H1 (cell line): ENCODE data around the gene SHMT2. TPM values are rescaled to one million over a fixed set of nuclear protein-coding genes. Genes with fewer than 3 reads are reported as not detected.

ENCODE experiments used
- CTCF ChIA-PET: fragments of 300-600 bp; sonication (Branson Sonifier 250); formaldehyde crosslinking; loops from one replicate; lab custom pipeline; 2021; ENCODE audit not compliant: partially characterized antibody; lab: Charles Lee
- POLR2A ChIA-PET: fragments of 300-600 bp; sonication (Branson Sonifier 250); formaldehyde crosslinking; loops from one replicate; lab custom pipeline; 2021; ENCODE audit warnings: inconsistent platforms; ENCODE audit not compliant: partially characterized antibody; lab: Charles Lee
- DNase-seq, 2 experiments: peaks; one replicate each; pipeline versions ENCODE4 v3.0.0 to v3.0.0-alpha.2; 2010 to 2022; ENCODE audit warnings: low spot score in 2 of 2, low read depth in 1 of 2, mixed read lengths in 1 of 2
- FAIRE-seq: peaks from 2 replicates; lab custom pipeline; 2011; peaks lifted over from hg19 to GRCh38; lab: Jason Lieb, UNC
- H2AFZ ChIP-seq: 2 replicates; pipeline ENCODE4 v1.8.1; 2012; ENCODE audit warnings: low read length, inconsistent platforms
- H2AK5ac ChIP-seq: 2 replicates; pipeline ENCODE4 v1.6.1; 2013; ENCODE audit warnings: low read depth, low read length
- H2BK120ac ChIP-seq: replicated peaks from 2 replicates; pipeline ENCODE3; 2013; ENCODE audit warnings: low read depth, low read length, inconsistent platforms
- H2BK12ac ChIP-seq: 2 replicates; pipeline ENCODE4 v1.6.1; 2013; ENCODE audit warnings: low read depth, low read length
- H2BK15ac ChIP-seq: 2 replicates; pipeline ENCODE4 v1.6.1; 2013; ENCODE audit warnings: low read length
- H2BK20ac ChIP-seq: 2 replicates; pipeline ENCODE4 v1.6.1; 2013; ENCODE audit warnings: low read length
- H2BK5ac ChIP-seq: 2 replicates; pipeline ENCODE4 v1.6.1; 2013; ENCODE audit warnings: low read depth, low read length
- H3K14ac ChIP-seq: 2 replicates; pipeline ENCODE4 v1.6.1; 2013; ENCODE audit warnings: inconsistent platforms; ENCODE audit not compliant: insufficient read length
- H3K18ac ChIP-seq: 2 replicates; pipeline ENCODE4 v1.6.1; 2013; ENCODE audit warnings: low read length; ENCODE audit errors: extremely low read depth
- H3K23ac ChIP-seq: 2 replicates; pipeline ENCODE4 v1.6.1; 2013; ENCODE audit warnings: inconsistent platforms; ENCODE audit not compliant: insufficient read length
- H3K23me2 ChIP-seq: 2 replicates; pipeline ENCODE4 v1.6.1; 2013; ENCODE audit warnings: low read depth, low read length
- H3K27ac ChIP-seq: 2 replicates; pipeline ENCODE4 v1.6.1; 2011; ENCODE audit warnings: low read depth, low read length, inconsistent platforms
- H3K27me3 ChIP-seq, 4 experiments: replicated peaks in 1 of 4; 1 replicate in 1 of 4; 2 replicates in 3 of 4; pipeline versions ENCODE4 v1.6.1 to v1.8.1; 2011 to 2013; ENCODE audit warnings: low read length in 3 of 4, mild to moderate bottlenecking in 3 of 4, inconsistent platforms in 2 of 4, mixed read lengths in 2 of 4, moderate library complexity in 1 of 4; ENCODE audit not compliant: control insufficient read depth in 3 of 4, insufficient read depth in 3 of 4; ENCODE audit errors: extremely low read depth in 1 of 4
- H3K36me3 ChIP-seq, 4 experiments: 2 replicates each; pipeline versions ENCODE4 v1.6.1 to v1.8.1; 2011 to 2013; ENCODE audit warnings: mild to moderate bottlenecking in 4 of 4, low read length in 3 of 4, moderate library complexity in 2 of 4, control low read depth in 1 of 4, inconsistent platforms in 1 of 4; ENCODE audit not compliant: insufficient read depth in 4 of 4, control insufficient read depth in 2 of 4
- H3K4ac ChIP-seq: replicated peaks from 2 replicates; pipeline ENCODE3; 2013; ENCODE audit warnings: low read length, low read depth, mixed read lengths, inconsistent platforms; ENCODE audit not compliant: insufficient read length
- H3K4me1 ChIP-seq, 4 experiments: replicated peaks in 1 of 4; 1 replicate in 1 of 4; 2 replicates in 3 of 4; pipeline versions ENCODE4 v1.6.1 to v1.8.1; 2011 to 2013; ENCODE audit warnings: low read length in 3 of 4, inconsistent platforms in 2 of 4, mixed read lengths in 1 of 4; ENCODE audit not compliant: insufficient read depth in 4 of 4, control insufficient read depth in 3 of 4
- H3K4me2 ChIP-seq, 2 experiments: 2 replicates each; pipeline versions ENCODE4 v1.6.1 to v1.8.1; 2011 to 2013; ENCODE audit warnings: low read depth in 2 of 2, low read length in 2 of 2, control low read depth in 1 of 2, inconsistent platforms in 1 of 2, mild to moderate bottlenecking in 1 of 2; ENCODE audit not compliant: insufficient read depth in 1 of 2
- H3K4me3 ChIP-seq, 4 experiments: fragments of 200-600, 300-600 bp in 1 of 4; sonication (generic), shearing (Covaris generic), sonication (Bioruptor Twin) in 1 of 4; 2 replicates each; pipeline versions ENCODE4 v1.5.1 to v1.8.1; 2011 to 2016; ENCODE audit warnings: low read length in 4 of 4, low read depth in 3 of 4, control low read depth in 2 of 4, inconsistent platforms in 2 of 4, mild to moderate bottlenecking in 2 of 4, mixed read lengths in 1 of 4, moderate library complexity in 1 of 4; ENCODE audit not compliant: insufficient read depth in 2 of 4; ENCODE audit errors: extremely low read depth in 1 of 4
- H3K56ac ChIP-seq: replicated peaks from 2 replicates; pipeline ENCODE3; 2013; ENCODE audit warnings: low read depth, mild to moderate bottlenecking, mixed read lengths, low read length, inconsistent platforms; ENCODE audit not compliant: insufficient read length
- H3K79me1 ChIP-seq: 2 replicates; pipeline ENCODE4 v1.6.1; 2013; ENCODE audit warnings: low read depth, low read length, control low read depth
- H3K79me2 ChIP-seq, 2 experiments: 2 replicates each; pipeline versions ENCODE4 v1.6.1 to v1.8.1; 2012 to 2013; ENCODE audit warnings: low read length in 2 of 2, mild to moderate bottlenecking in 2 of 2, inconsistent platforms in 1 of 2; ENCODE audit not compliant: insufficient read depth in 2 of 2, control insufficient read depth in 1 of 2
- H3K9ac ChIP-seq, 4 experiments: replicated peaks in 1 of 4; 1 replicate in 1 of 4; 2 replicates in 3 of 4; pipeline versions ENCODE4 v1.6.1 to v1.8.1; 2011 to 2013; ENCODE audit warnings: low read depth in 3 of 4, low read length in 3 of 4, control low read depth in 2 of 4, mild to moderate bottlenecking in 2 of 4, moderate library complexity in 2 of 4, inconsistent platforms in 1 of 4; ENCODE audit errors: extremely low read depth in 1 of 4
- H3K9me3 ChIP-seq, 2 experiments: 2 replicates each; pipeline versions ENCODE4 v1.6.1 to v1.8.1; 2012 to 2013; ENCODE audit warnings: mild to moderate bottlenecking in 2 of 2, moderate library complexity in 2 of 2, control low read depth in 1 of 2, inconsistent platforms in 1 of 2, low read depth in 1 of 2, low read length in 1 of 2, mixed read lengths in 1 of 2; ENCODE audit not compliant: insufficient read depth in 2 of 2
- H4K20me1 ChIP-seq, 2 experiments: replicated peaks in 1 of 2; 2 replicates each; pipeline versions ENCODE3 to v1.8.1; 2011 to 2013; ENCODE audit warnings: inconsistent platforms in 2 of 2, low read length in 2 of 2, mild to moderate bottlenecking in 1 of 2; ENCODE audit not compliant: insufficient read depth in 2 of 2, control insufficient read depth in 1 of 2
- H4K5ac ChIP-seq: 2 replicates; pipeline ENCODE4 v1.6.1; 2013; ENCODE audit warnings: low read length, low read depth, mixed read lengths, inconsistent platforms; ENCODE audit not compliant: insufficient read length
- H4K8ac ChIP-seq: 2 replicates; pipeline ENCODE4 v1.8.0; 2013; ENCODE audit warnings: mild to moderate bottlenecking, moderate library complexity, low read length, inconsistent platforms; ENCODE audit not compliant: insufficient read depth; ENCODE audit errors: extremely low read depth
- H4K91ac ChIP-seq: replicated peaks from 2 replicates; pipeline ENCODE3; 2013; ENCODE audit warnings: low read length, mixed read lengths, inconsistent platforms; ENCODE audit not compliant: insufficient read length
- ASH2L ChIP-seq: fragments of 200-600, 300-600 bp; sonication (generic); IDR thresholded peaks from one replicate; pipeline ENCODE4 v1.7.1; 2017; ENCODE audit warnings: low read length
- BRCA1 ChIP-seq: IDR thresholded peaks from 2 replicates; pipeline ENCODE4 v1.6.1; 2012; ENCODE audit warnings: low read depth, low read length, improper control_type of control experiment
- CEBPB ChIP-seq: IDR thresholded peaks from 2 replicates; pipeline ENCODE4 v1.6.1; 2012; ENCODE audit warnings: low read depth, low read length
- CHD1 ChIP-seq: IDR thresholded peaks from 2 replicates; pipeline ENCODE4 v1.6.1; 2012; ENCODE audit warnings: low read depth, low read length, improper control_type of control experiment
- CTBP2 ChIP-seq: IDR thresholded peaks from 2 replicates; pipeline ENCODE4 v1.7.0; 2011; ENCODE audit warnings: borderline replicate concordance, mild to moderate bottlenecking, moderate library complexity, mixed read lengths, low read length; ENCODE audit not compliant: insufficient read depth, insufficient read length
- HDAC2 ChIP-seq, 2 experiments: fragments of 300-600 bp in 1 of 2; sonication (generic) in 1 of 2; IDR thresholded peaks; 2 replicates each; pipeline ENCODE4 v1.6.1; 2011 to 2012; ENCODE audit warnings: low read depth in 2 of 2, low read length in 2 of 2, mild to moderate bottlenecking in 2 of 2, moderate library complexity in 2 of 2, borderline replicate concordance in 1 of 2, inconsistent platforms in 1 of 2
- JUN ChIP-seq: IDR thresholded peaks from 2 replicates; pipeline ENCODE4 v1.6.1; 2011; ENCODE audit warnings: low read depth, mild to moderate bottlenecking, improper control_type of control experiment, low read length
- KDM5A ChIP-seq: fragments of 200-600 bp; IDR thresholded peaks from 2 replicates; pipeline ENCODE4 v1.7.1; 2012; ENCODE audit warnings: mild to moderate bottlenecking, low read length, inconsistent platforms, mixed read lengths
- MAFK ChIP-seq: IDR thresholded peaks from 2 replicates; pipeline ENCODE4 v1.6.1; 2012; ENCODE audit warnings: low read depth, mild to moderate bottlenecking, improper control_type of control experiment, low read length
- PHF8 ChIP-seq: fragments of 200-600 bp; sonication (generic); conservative IDR thresholded peaks from 2 replicates; pipeline ENCODE4 v1.7.1; 2012; ENCODE audit warnings: low read depth, mild to moderate bottlenecking, inconsistent platforms, low read length, moderate library complexity
- POLR2A ChIP-seq, 2 experiments: IDR thresholded peaks; 1 replicate in 1 of 2; 2 replicates in 1 of 2; pipeline ENCODE4 v1.6.1; 2011; ENCODE audit warnings: low read depth in 2 of 2, low read length in 2 of 2, mild to moderate bottlenecking in 2 of 2; ENCODE audit errors: control extremely low read depth in 1 of 2
- RNF2 ChIP-seq: fragments of 200-900, 300-1000 bp; sonication (generic); IDR thresholded peaks from 2 replicates; pipeline ENCODE4 v1.7.1; 2016; ENCODE audit warnings: borderline replicate concordance, low read depth, mild to moderate bottlenecking, antibody characterized with exemption, low read length; ENCODE audit not compliant: poor library complexity, severe bottlenecking; ENCODE audit errors: missing control alignments
- SP2 ChIP-seq: IDR thresholded peaks from 2 replicates; pipeline ENCODE4 v1.6.1; 2012; ENCODE audit warnings: mild to moderate bottlenecking, low read length, inconsistent platforms
- ZNF274 ChIP-seq: IDR thresholded peaks from 2 replicates; pipeline ENCODE4 v1.7.0; 2012; ENCODE audit warnings: low read length, borderline replicate concordance; ENCODE audit errors: extremely low read depth
- WGBS, 2 experiments: shearing (Covaris generic) in 1 of 2; methylation state at CpG; one replicate each; pipeline versions ENCODE4 v1.1.6 to v1.1.7; 2013 to 2015; ENCODE audit warnings: low lambda C conversion rate in 2 of 2, mixed read lengths in 2 of 2, inconsistent platforms in 1 of 2, low coverage in 1 of 2, missing lambda C conversion rate in 1 of 2; ENCODE audit not compliant: insufficient replicate concordance in 2 of 2, insufficient coverage in 1 of 2, insufficient read length in 1 of 2; ENCODE audit errors: extremely low coverage in 1 of 2, missing lambda C conversion rate in 1 of 2; 5-methylcytosine and 5-hydroxymethylcytosine counted together
- polyA plus RNA-seq, 7 experiments: library from polyadenylated mRNA; depleted of rRNA in 3 of 7; stranded (reverse) in 5 of 7; unstranded in 2 of 7; fragments of >200 nt in 5 of 7; fragments of 200-250 nt in 2 of 7; gene quantifications; 1 replicate in 5 of 7; 2 replicates in 1 of 7; 4 replicates in 1 of 7; pipeline versions ENCODE4 v1.2.1 to v1.2.3, GENCODE V29; 2011 to 2013; ENCODE audit warnings: missing spikeins in 2 of 7, mixed read lengths in 2 of 7
- total RNA-seq: library from RNA; stranded (reverse); fragmentation: NEBNext Ultra II Directional; extraction: Animal tissue kit (Norgen Biotek cat#: 25700); gene quantifications from 2 replicates; pipeline ENCODE4 v1.2.1, GENCODE V29; 2021

SHMT2 gene
- total and polyA plus RNA-seq, 2 of the 8 experiments (the other 6 are each of a cell fraction or from before 2014, with no cell fraction given): 274 to 520 TPM

DNA sequence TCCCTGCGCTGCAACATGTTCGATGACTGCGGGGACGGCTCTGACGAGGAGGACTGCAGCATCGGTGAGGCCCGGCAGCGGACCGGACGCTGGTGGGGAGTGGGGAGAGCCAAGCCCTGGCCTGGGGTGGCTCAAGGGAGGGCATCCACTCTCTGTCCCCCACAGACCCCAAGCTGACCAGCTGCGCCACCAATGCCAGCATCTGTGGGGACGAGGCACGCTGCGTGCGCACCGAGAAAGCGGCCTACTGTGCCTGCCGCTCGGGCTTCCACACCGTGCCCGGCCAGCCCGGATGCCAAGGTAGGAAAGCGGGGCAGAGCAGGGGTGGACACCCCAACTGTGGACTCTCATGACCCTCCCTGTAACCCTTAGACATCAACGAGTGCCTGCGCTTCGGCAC lies 24.3 kb upstream of the SHMT2 start:
- no peak overlapping the region for H2AK5ac ChIP-seq
- H3K4me1 ChIP-seq: no peaks in the 10 kb centered on the region
- CTCF ChIA-PET: interaction anchor here (1.0 kb wide), 1 partner anchor 9 kb away, joined by 4 read pairs; no protein-coding TSS in a partner anchor
- H3K27ac ChIP-seq: no peak overlapping the region
- H2BK120ac ChIP-seq: no peak overlapping the region
- no peak overlapping the region for H3K14ac ChIP-seq
- H2BK15ac ChIP-seq: no peak overlapping the region
- H2BK5ac ChIP-seq: no peak overlapping the region
- H3K23me2 ChIP-seq: no peaks in the 10 kb centered on the region
- no peak overlapping the region for H2BK12ac ChIP-seq
- DNase-seq: no peak
- no peak overlapping the region for H3K9ac ChIP-seq
- H3K9me3 ChIP-seq: no peaks in the 10 kb centered on the region
- no peak overlapping the region for H3K4ac ChIP-seq
- no peak overlapping the region for H4K5ac ChIP-seq
- H3K18ac ChIP-seq: no peak overlapping the region
- no peak overlapping the region for H3K56ac ChIP-seq
- H2AFZ ChIP-seq: no peak overlapping the region
- no peaks in the 10 kb centered on the region for H3K27me3 ChIP-seq
- H4K91ac ChIP-seq: no peak overlapping the region
- no peaks in the 10 kb centered on the region; the same call in 1 of the 2 replicates for H3K79me1 ChIP-seq
- H3K4me2 ChIP-seq: no peak overlapping the region
- H3K4me3 ChIP-seq: no peak overlapping the region
- H4K8ac ChIP-seq: no peak overlapping the region
- H3K36me3 ChIP-seq: peaks cover 35 to 79% (median 73%) of the 10 kb centered on the region in 4 experiments
- H3K79me2 ChIP-seq: no peaks in the 10 kb centered on the region
- H3K23ac ChIP-seq: no peak overlapping the region
- H4K20me1 ChIP-seq: peaks cover 12 to 20% of the 10 kb centered on the region in 2 experiments
- no peak overlapping the region for H2BK20ac ChIP-seq
- POLR2A ChIA-PET: interaction anchor here (0.5 to 7.0 kb wide), 4 partner anchors 9 to 300 kb away, joined by 3 to 53 read pairs (median 29); partner anchors contain the start of gene SHMT2
- 95% methylated on average over 24 of the region's 26 CpGs; no CpG with 5 or more reads in 1 of the 2 experiments for WGBS, 2 experiments
- FAIRE-seq: no peak
- TF ChIP-seq PHF8 (no peak), JUN (no peak), HDAC2 (IDR thresholded peaks at IDR 0.05; ENCODE audit: borderline replicate concordance in 1 of 2, low read depth in 2 of 2, low read length in 2 of 2) (no peak), CEBPB (no peak), BRCA1 (no peak), CHD1 (no peak), MAFK (no peak), SP2 (no peak), RNF2 (no peak), ASH2L (no peak), CTBP2 (no peak), KDM5A (no peak), POLR2A (IDR thresholded peaks at IDR 0.05; ENCODE audit: control extremely low read depth in 1 of 2, low read depth in 2 of 2, low read length in 2 of 2) (no peak), ZNF274 (no peak)
